Fibroblast of villous mesenchyme (primary cell): Measurements from ENCODE around the gene PTPRJ. TPM values are rescaled to one million over a fixed set of nuclear protein-coding genes. Genes with fewer than 3 reads are reported as not detected.
A peak's percentile ranks its signal among the peaks of the same experiment; 100 is the strongest.

ENCODE experiments used
- DNase-seq: peaks from one replicate; pipeline ENCODE4 v3.0.0-alpha.2; 2010; ENCODE audit warnings: low read depth
- H3K4me3 ChIP-seq: 2 replicates; pipeline ENCODE4 v1.5.1; 2011; ENCODE audit warnings: low read depth, mild to moderate bottlenecking, low read length
- CTCF ChIP-seq: IDR thresholded peaks from 2 replicates; pipeline ENCODE4 v1.5.1; 2012; ENCODE audit warnings: low read depth, mild to moderate bottlenecking, low read length; ENCODE audit not compliant: insufficient read depth
- total RNA-seq: library from RNA; depleted of rRNA; stranded (reverse); fragments of >200 nt; gene quantifications from 2 replicates; pipeline ENCODE4 v1.2.3, GENCODE V29; 2012

Gene PTPRJ
- total RNA-seq, 1 donor = 29.8 TPM

GRCh38 chr11:47995360-47995769 is 15.0 kb downstream of the PTPRJ start:
- no peak overlapping the region for H3K4me3 ChIP-seq
- DNase-seq = no peak
- no peak for TF ChIP-seq CTCF

- H3K4me3 ChIP-seq = no peak overlapping the region
- no peak for TF ChIP-seq CTCF
- DNase-seq = no peak
Observed at GRCh38 chr11:47997063-47998053, 17.0 kb downstream of the PTPRJ start.

- DNase-seq = no peak
- H3K4me3 ChIP-seq = no peak overlapping the region
- no peak for TF ChIP-seq CTCF
Observed at GRCh38 chr11:47998345-47998732, 18.0 kb downstream of the PTPRJ start.

- no peak overlapping the region for H3K4me3 ChIP-seq
- no peak for DNase-seq
- no peak for TF ChIP-seq CTCF
Observed at GRCh38 chr11:47998733-47999359, 18.5 kb downstream of the PTPRJ start.

- no peak overlapping the region for H3K4me3 ChIP-seq
- DNase-seq = no peak
- TF ChIP-seq CTCF = no peak
Observed at GRCh38 chr11:48000432-48000831, 20.1 kb downstream of the PTPRJ start.

GRCh38 chr11:48001438-48002021 is 21.2 kb downstream of the PTPRJ start:
- peak; percentile 57 for DNase-seq
- H3K4me3 ChIP-seq = no peak overlapping the region
- TF ChIP-seq CTCF = no peak
